SHP77 (cell line): ENCODE measurements around the gene PARD3.
"Not testable (repeated sequence)": the region's sequence is repeated elsewhere in the genome, so short reads cannot be mapped to it uniquely, and the experiment has no call there.

Source experiments
- DNase-seq, 2 experiments: peaks; one replicate each; lab custom pipeline; 2025; lab: John Stamatoyannopoulos, UW

PARD3 gene

GRCh38 chr10:34075254-34075926, 739.7 kb downstream of the PARD3 start:
- DNase-seq, result no peak

GRCh38 chr10:34074051-34074450, 741.0 kb downstream of the PARD3 start:
- DNase-seq, result no peak

- DNase-seq, result not testable (repeated sequence)
Observed at GRCh38 chr10:34067741-34068140, 747.4 kb downstream of the PARD3 start.

- no peak for DNase-seq
Observed at GRCh38 chr10:34063592-34063991, 751.5 kb downstream of the PARD3 start.

- DNase-seq, result no peak
Observed at GRCh38 chr10:34061841-34062240, 753.3 kb downstream of the PARD3 start.
